Bone marrow (tissue), 2 donors: ENCODE data around the gene CDH24.
"Not testable (repeated sequence)": the region's sequence is repeated elsewhere in the genome, so short reads cannot be mapped to it uniquely, and the experiment has no call there.

Experiments used
- DNase-seq, 2 donors: peaks; one replicate each; lab custom pipeline; 2025; lab: John Stamatoyannopoulos, UW

CDH24 gene

DNA sequence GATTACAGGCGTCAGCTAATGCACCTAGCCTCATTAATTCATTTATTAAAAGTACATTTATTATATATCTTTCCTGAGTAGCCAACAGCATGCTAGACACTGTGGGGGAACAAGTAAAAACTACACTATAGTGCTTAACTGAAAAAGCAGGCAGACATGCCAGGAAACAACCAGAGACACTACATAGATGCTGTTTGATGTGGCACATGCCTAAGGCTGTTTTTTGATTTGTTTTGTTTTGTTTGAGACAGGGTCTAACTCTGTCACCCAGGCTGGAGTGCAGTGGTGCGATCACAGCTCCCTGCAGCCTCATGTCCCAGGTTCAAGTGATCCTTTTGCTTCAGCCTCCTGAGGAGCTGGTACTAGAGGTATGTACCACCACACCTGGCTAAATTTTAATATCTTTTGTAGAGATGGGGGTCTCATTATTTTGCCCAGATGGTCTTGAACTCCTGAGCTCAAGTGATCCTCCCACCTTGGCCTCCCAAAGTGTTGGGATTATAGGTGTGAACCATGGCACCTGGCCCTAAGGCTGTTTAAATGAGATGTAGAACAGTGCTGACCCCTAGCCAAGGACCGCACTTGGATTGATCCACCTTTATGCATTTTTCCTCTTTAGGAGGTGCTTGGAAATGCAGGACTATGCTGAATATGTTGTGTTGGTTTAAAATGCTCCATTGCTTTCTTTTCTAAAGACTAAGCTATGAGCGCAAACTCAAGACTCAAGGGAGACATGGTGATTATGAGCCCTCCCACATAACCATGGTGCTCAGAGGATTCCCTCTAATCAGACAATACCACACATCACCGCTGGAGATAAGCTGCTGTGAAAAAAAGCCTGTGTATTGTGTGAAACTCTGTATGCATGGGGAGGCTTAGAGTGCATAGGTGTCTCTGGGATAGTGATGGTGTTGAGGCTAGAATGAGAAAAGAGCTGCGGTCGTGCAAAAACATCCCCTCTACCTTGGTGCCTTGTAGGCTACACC, 36.9 kb downstream of the CDH24 start:
- DNase-seq = no peak

GRCh38 chr14:23018107-23018506, 39.2 kb downstream of the CDH24 start:
- no peak for DNase-seq

GRCh38 chr14:23017091-23017490, 40.2 kb downstream of the CDH24 start:
- no peak for DNase-seq

DNA sequence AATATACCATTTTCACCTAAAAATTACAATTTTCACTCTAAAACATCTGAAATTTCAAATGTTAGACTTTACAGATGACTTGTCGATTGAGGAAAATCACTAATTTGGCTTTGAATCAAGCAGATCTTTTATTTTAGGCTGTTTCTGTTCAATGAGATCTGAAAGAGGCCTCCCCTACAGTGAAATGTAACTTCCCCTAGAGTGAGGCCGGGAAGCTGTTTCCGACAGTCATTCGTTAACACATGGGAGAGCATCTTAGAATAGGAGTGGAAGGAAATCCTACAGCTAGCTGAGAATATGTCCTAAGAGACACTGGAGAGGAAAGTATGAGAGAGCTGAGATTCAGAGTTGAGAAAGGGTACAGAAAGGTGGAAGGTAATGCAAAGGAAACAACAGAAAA, 41.7 kb downstream of the CDH24 start:
- DNase-seq = no peak

DNA sequence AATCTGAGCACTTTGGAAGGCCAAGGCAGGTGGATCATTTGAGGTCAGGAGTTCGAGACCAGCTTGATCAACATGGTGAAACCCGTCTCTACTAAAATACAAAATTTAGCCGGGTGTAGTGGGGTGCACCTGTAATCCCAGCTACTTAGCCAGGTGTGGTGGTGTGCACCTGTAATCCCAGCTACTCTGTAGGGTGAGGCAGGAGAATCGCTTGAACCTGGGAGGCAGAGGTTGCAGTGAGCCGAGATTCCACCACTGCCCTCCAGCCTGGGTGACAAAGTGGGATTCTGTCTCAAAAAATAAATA, 43.6 kb downstream of the CDH24 start:
- not testable (repeated sequence) for DNase-seq

- DNase-seq = no peak
Observed at GRCh38 chr14:23013054-23013748, 44.1 kb downstream of the CDH24 start.

GRCh38 chr14:23009939-23010726, 47.2 kb downstream of the CDH24 start, which contains the start of gene C14orf93:
Gene C14orf93 (minus strand): TSS chr14:23010143. CDS start chr14:22999023, 11,120 bp downstream.
- DNase-seq = peak; percentile 38 to 64

GRCh38 chr14:23009483-23009938, 47.8 kb downstream of the CDH24 start:
- no peak for DNase-seq

DNA sequence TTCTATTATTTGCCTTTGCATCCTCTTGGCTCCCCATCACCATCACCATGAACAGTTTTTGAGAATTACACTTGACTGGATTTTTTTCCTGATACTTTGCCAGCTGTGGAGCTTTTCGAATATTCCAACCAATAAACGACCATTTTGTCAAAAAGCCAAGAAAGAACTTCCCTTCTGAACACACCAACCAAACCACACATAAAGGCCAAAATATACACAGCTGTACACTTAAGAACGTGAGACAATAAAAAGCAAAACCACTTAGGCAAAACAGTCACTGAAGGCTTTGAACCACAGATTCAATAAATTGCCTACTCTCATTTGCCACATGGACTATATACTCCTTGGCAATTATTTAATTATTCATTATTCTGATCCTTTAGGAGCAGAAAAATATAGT, 48.5 kb downstream of the CDH24 start:
- no peak for DNase-seq

DNA sequence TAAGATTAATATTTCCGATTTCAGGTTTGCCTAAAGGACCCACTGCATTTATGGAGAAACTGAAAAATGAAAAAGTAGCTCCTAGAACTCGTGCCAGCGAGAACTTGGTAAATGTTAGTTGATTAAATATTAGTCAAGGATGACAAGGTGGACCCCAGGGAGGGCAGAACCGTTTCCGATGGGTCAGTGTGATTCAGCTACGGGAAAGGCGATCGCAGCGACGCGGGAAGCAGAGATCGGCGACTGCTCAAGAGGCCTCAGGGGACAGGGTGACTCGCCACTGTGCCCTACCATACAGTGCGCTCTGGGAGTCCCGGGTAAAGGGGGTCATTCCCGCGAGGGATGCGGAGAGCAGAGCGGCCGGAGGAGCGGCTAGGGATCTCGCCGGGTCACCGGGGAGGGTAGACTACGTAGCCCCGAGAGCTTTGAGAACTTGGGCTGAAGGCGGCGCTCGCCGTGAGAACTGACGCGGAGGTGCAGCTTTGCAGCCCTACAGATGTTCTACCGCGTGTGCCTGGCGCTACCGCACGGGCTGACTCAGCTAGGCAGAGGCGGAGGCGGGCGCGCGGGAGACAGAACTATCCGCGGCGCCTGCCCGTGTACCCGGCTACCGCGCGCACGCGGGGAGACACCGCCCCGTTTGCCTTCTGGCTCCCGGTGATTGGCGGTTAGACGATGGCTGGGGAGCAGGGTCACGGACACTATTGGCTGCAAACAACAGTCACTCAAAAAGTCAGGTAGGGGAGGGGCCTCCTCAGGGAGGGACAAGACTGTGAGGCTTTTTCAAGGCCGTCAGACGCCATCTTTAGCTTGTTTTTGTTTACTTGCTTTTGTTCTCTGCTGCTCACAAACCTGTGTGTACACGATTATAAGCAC, 50.5 kb downstream of the CDH24 start:
- peak; percentile 77 to 99 for DNase-seq

- DNase-seq = no peak
Observed at GRCh38 chr14:23006188-23006534, 51.2 kb downstream of the CDH24 start.

DNA sequence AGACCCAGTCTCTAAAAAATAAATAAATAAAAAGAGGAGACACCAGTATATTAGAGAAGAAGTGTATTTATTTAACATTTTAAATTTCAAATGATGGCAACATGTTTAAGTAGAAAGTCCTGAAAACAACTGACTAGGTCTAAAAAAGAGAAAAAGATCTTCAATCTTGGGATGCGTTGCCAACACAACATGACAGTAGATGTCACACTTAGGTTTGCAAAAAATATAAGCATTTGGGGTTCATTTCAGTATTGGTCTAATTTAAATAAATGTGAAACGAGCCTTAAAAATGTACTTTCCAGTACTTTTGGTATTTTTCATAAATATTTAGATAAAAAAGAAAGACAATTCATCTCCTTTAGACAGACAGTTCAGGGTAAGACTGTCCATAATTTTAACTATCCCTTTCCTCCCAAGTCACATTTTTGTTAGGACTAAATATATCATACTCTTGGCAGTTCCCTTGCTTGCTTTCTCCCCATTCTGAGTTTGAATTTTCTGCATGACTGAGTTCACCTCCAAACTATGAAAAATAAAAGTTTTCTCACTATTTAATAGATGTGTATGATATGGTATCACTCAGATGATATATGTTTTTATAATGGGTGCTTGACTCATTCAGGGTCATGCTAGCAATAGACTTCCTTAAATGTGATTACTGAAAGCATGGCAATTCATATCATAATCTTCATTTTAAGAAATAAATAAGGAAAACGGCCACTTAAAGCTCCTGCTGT, 51.7 kb downstream of the CDH24 start:
- no peak for DNase-seq

GRCh38 chr14:23004274-23004673, 53.0 kb downstream of the CDH24 start:
- DNase-seq = not testable (repeated sequence)

DNA sequence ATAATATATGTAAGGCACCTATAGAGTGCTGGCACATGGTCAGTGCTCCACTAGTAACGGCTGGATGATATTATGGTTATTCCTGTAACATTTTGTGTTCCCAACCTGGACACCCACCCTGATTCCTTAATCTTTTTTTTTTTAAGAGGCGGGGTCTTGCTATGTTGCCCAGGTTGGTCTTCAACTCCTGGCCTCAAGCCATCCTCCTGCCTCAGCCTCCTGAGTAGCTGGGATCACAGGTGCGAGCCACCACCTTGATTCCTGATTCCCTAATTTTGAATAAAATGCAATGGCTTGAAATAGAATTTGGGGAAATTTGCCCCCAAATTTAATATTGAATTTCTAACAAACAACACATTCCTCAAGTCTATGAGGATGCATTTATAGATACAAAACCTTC, 54.7 kb downstream of the CDH24 start:
- DNase-seq = no peak

- DNase-seq = no peak
Observed at GRCh38 chr14:23000860-23001259, 56.5 kb downstream of the CDH24 start.

GRCh38 chr14:22998329-22999012, 58.8 kb downstream of the CDH24 start:
- no peak for DNase-seq

- no peak for DNase-seq
Observed at GRCh38 chr14:22997676-22998323, 59.5 kb downstream of the CDH24 start.
